ENCODE measurements around the gene ZBTB17. TPM values are rescaled to one million over a fixed set of nuclear protein-coding genes. Genes with fewer than 3 reads are reported as not detected.
A peak's percentile ranks its signal among the peaks of the same experiment; 100 is the strongest.
"Not testable (repeated sequence)": the region's sequence is repeated elsewhere in the genome, so short reads cannot be mapped to it uniquely, and the experiment has no call there.

ZBTB17 gene
- total RNA-seq, 1 experiment from 2014 or later = 32.0 TPM

GRCh38 chr1:15902882-15903281, 73.0 kb downstream of the ZBTB17 start (continued):
- no peak for TF ChIP-seq ZNF532 (CRISPR knock-in tag; IDR thresholded peaks at IDR 0.05; ENCODE audit: borderline replicate concordance)
- TF ChIP-seq TEAD4 (CRISPR knock-in tag; IDR thresholded peaks at IDR 0.05) = no peak
- TF ChIP-seq KAT7 (CRISPR knock-in tag; IDR thresholded peaks at IDR 0.05; ENCODE audit: borderline replicate concordance) = no peak
- TF ChIP-seq SP1 (CRISPR knock-in tag; conservative IDR thresholded peaks at IDR 0.05) = no peak
- TF ChIP-seq TP53 (CRISPR knock-in tag; IDR thresholded peaks at IDR 0.05) = no peak
- no peak for TF ChIP-seq GABPB1 (CRISPR knock-in tag; IDR thresholded peaks at IDR 0.05)
- TF ChIP-seq USF1 (CRISPR knock-in tag; IDR thresholded peaks at IDR 0.05) = no peak
- no peak for TF ChIP-seq OVOL2 (CRISPR knock-in tag; IDR thresholded peaks at IDR 0.05; ENCODE audit: borderline replicate concordance)
- TF ChIP-seq CTCF (IDR thresholded peaks at IDR 0.05) = no peak
- TF ChIP-seq ZNF121 (CRISPR knock-in tag; IDR thresholded peaks at IDR 0.05) = no peak
- no peak for TF ChIP-seq PRRX2 (CRISPR knock-in tag; IDR thresholded peaks at IDR 0.05)
- TF ChIP-seq MYBL2 (CRISPR knock-in tag; IDR thresholded peaks at IDR 0.05) = no peak
- TF ChIP-seq TCF7 (CRISPR knock-in tag; IDR thresholded peaks at IDR 0.05; ENCODE audit: low read depth) = no peak

- peak; percentile 32 for ATAC-seq
- H3K27ac Mint-ChIP-seq = peak overlapping the region; percentile 97
- H3K4me3 Mint-ChIP-seq = no peak overlapping the region
- DNase-seq (ENCODE audit: low spot score) = no peak
- no peaks in the 10 kb centered on the region for H3K27me3 Mint-ChIP-seq (ENCODE audit: low read depth)
- H3K4me1 Mint-ChIP-seq = peaks cover 18% of the 10 kb centered on the region
- no peaks in the 10 kb centered on the region for H3K36me3 Mint-ChIP-seq
- H3K9me3 Mint-ChIP-seq = no peaks in the 10 kb centered on the region
- POLR2A ChIA-PET = no interaction called here
- CTCF ChIA-PET = interaction anchor here (0.6 to 2.2 kb wide), 3 partner anchors 58 to 85 kb away, joined by 3 to 16 read pairs (median 3); no protein-coding TSS in a partner anchor
- no peak for TF ChIP-seq PRRX2 (CRISPR knock-in tag; IDR thresholded peaks at IDR 0.05)
Measured at GRCh38 chr1:15900662-15901279, 75.1 kb downstream of the ZBTB17 start.

- ATAC-seq = no peak
- no peak for DNase-seq (ENCODE audit: low spot score)
- Mint-ChIP-seq H3K27me3 (ENCODE audit: low read depth) (no peaks in the 10 kb centered on the region), H3K9me3 (no peaks in the 10 kb centered on the region), H3K4me1 (peaks cover 18% of the 10 kb centered on the region), H3K4me3 (no peak overlapping the region), H3K36me3 (no peaks in the 10 kb centered on the region), H3K27ac (peak overlapping the region; percentile 43)
- CTCF ChIA-PET = interaction anchor here (0.7 kb wide), 1 partner anchor 361 kb away, joined by 4 read pairs; no protein-coding TSS in a partner anchor
- no peak for TF ChIP-seq HMGA2 (CRISPR knock-in tag; IDR thresholded peaks at IDR 0.05)
- no peak for TF ChIP-seq ETV6 (CRISPR knock-in tag; IDR thresholded peaks at IDR 0.05)
- TF ChIP-seq PREB (CRISPR knock-in tag; IDR thresholded peaks at IDR 0.05; ENCODE audit: borderline replicate concordance) = no peak
- no peak for TF ChIP-seq GABPB1 (CRISPR knock-in tag; IDR thresholded peaks at IDR 0.05)
- POLR2A ChIA-PET = no interaction called here
Measured at GRCh38 chr1:15899266-15899665, 76.6 kb downstream of the ZBTB17 start.

- ATAC-seq; H3K4me3 Mint-ChIP-seq; POLR2A ChIA-PET; DNase-seq (ENCODE audit: low spot score); H3K36me3 Mint-ChIP-seq; H3K27me3 Mint-ChIP-seq (ENCODE audit: low read depth); H3K9me3 Mint-ChIP-seq: not testable (repeated sequence)
- CTCF ChIA-PET = interaction anchor here (0.6 to 1.9 kb wide), 5 partner anchors 9 to 105 kb away, joined by 3 to 6 read pairs (median 4); no protein-coding TSS in a partner anchor
- H3K4me1 Mint-ChIP-seq = peaks cover 23% of the 10 kb centered on the region
- peak overlapping the region; percentile 83 for H3K27ac Mint-ChIP-seq
Measured at GRCh38 chr1:15896841-15897610, 78.9 kb downstream of the ZBTB17 start.

Measured in WTC11 (cell line).